Measurements from ENCODE around the gene ERCC2. TPM values are rescaled to one million over a fixed set of nuclear protein-coding genes. Genes with fewer than 3 reads are reported as not detected.
"Not testable (repeated sequence)": the region's sequence is repeated elsewhere in the genome, so short reads cannot be mapped to it uniquely, and the experiment has no call there.

The ERCC2 gene
- total RNA-seq: 10 to 100 TPM; 13.6 to 14.1 TPM
- long read RNA-seq, donor 1, full-length matches to known transcripts: 3 of 5 reads
- long read RNA-seq, donor 1, partial matches to known transcripts: 1 of 5 reads
- long read RNA-seq, donor 1, other reads (novel, unspliced or antisense): 1 of 5 reads
- long read RNA-seq, donor 2, full-length matches to known transcripts: 4 of 11 reads
- long read RNA-seq, donor 2, partial matches to known transcripts: 4 of 11 reads
- long read RNA-seq, donor 2, other reads (novel, unspliced or antisense): 3 of 11 reads

- DNase-seq (ENCODE audit: low spot score): peak; percentile 100
- intact Hi-C loops (cut with DNase I): no loop called here
Measured at GRCh38 chr19:45370410-45371204, at the start of gene ERCC2. Gene ERCC2 (minus strand): TSS chr19:45370573. CDS start chr19:45370540, 33 bp downstream.

GRCh38 chr19:45419895-45420294 is 49.5 kb upstream of the ERCC2 start:
- no peak for DNase-seq (ENCODE audit: low spot score)
- intact Hi-C loops (cut with DNase I): no loop called here

- no peak for DNase-seq (ENCODE audit: low spot score)
- intact Hi-C loops (cut with DNase I): no loop called here
Measured at GRCh38 chr19:45419396-45419795, 49.0 kb upstream of the ERCC2 start.

GRCh38 chr19:45418802-45419201 is 48.4 kb upstream of the ERCC2 start:
- intact Hi-C loops (cut with DNase I): no loop called here

GRCh38 chr19:45417151-45417550 is 46.8 kb upstream of the ERCC2 start:
- intact Hi-C loops (cut with DNase I): no loop called here
- no peak for DNase-seq (ENCODE audit: low spot score)

More at GRCh38 chr19:45418802-45419201, 48.4 kb upstream of the ERCC2 start:
- DNase-seq (ENCODE audit: low spot score): no peak

- no peak for DNase-seq (ENCODE audit: low spot score)
- intact Hi-C loops (cut with DNase I): no loop called here
Measured at GRCh38 chr19:45414468-45414867, 44.1 kb upstream of the ERCC2 start.

- intact Hi-C loops (cut with DNase I): no loop called here
- DNase-seq (ENCODE audit: low spot score): no peak
Measured at GRCh38 chr19:45413497-45413896, 43.1 kb upstream of the ERCC2 start.

- intact Hi-C loops (cut with DNase I); DNase-seq (ENCODE audit: low spot score): not testable (repeated sequence)
Measured at GRCh38 chr19:45410330-45410729, 40.0 kb upstream of the ERCC2 start.

GRCh38 chr19:45409557-45409920 is 39.2 kb upstream of the ERCC2 start:
- DNase-seq (ENCODE audit: low spot score): no peak
- intact Hi-C loops (cut with DNase I): no loop called here

- intact Hi-C loops (cut with DNase I): no loop called here
- no peak for DNase-seq (ENCODE audit: low spot score)
Measured at GRCh38 chr19:45408830-45409556, 38.6 kb upstream of the ERCC2 start.

GRCh38 chr19:45408121-45408520 is 37.7 kb upstream of the ERCC2 start:
- DNase-seq (ENCODE audit: low spot score): no peak
- intact Hi-C loops (cut with DNase I): no loop called here

GRCh38 chr19:45407585-45407984 is 37.2 kb upstream of the ERCC2 start:
- not testable (repeated sequence) for DNase-seq (ENCODE audit: low spot score)
- intact Hi-C loops (cut with DNase I): loop anchor here in 1 of 2 donors (2.0 kb wide), 1 partner anchor 15 kb away; the partner anchor contains the start of gene ERCC1

GRCh38 chr19:45407091-45407375 is 36.7 kb upstream of the ERCC2 start:
- intact Hi-C loops (cut with DNase I): loop anchor here in 1 of 2 donors (2.0 kb wide), 1 partner anchor 16 kb away; the partner anchor contains the start of gene ERCC1

GRCh38 chr19:45406226-45407090 is 36.1 kb upstream of the ERCC2 start, which contains the start of gene POLR1G:
Gene POLR1G (plus strand): TSS chr19:45406644. CDS start chr19:45406697, 53 bp downstream.
- intact Hi-C loops (cut with DNase I): loop anchor here in 1 of 2 donors (2.0 kb wide), 1 partner anchor 16 kb away; the partner anchor contains the start of gene ERCC1
- DNase-seq (ENCODE audit: low spot score): peak; percentile 92

More at GRCh38 chr19:45407091-45407375, 36.7 kb upstream of the ERCC2 start:
- DNase-seq (ENCODE audit: low spot score): no peak

GRCh38 chr19:45405435-45406225 is 35.3 kb upstream of the ERCC2 start:
- peak; percentile 96 for DNase-seq (ENCODE audit: low spot score)
- intact Hi-C loops (cut with DNase I): loop anchor here in 1 of 2 donors (2.0 kb wide), 1 partner anchor 17 kb away; the partner anchor contains the start of gene ERCC1

- intact Hi-C loops (cut with DNase I): loop anchor here in 1 of 2 donors (5.0 kb wide), 1 partner anchor 372 kb away; no protein-coding TSS in a partner anchor
- peak; percentile 94 for DNase-seq (ENCODE audit: low spot score)
Measured at GRCh38 chr19:45404557-45405434, 34.4 kb upstream of the ERCC2 start, which contains the start of gene PPP1R13L. Gene PPP1R13L (minus strand): TSS chr19:45405069. CDS start chr19:45398318, 6,751 bp downstream.

All from posterior vena cava (tissue), 2 donors.